A549 (cell line): Measurements from ENCODE around the gene KCNQ5. TPM values are rescaled to one million over a fixed set of nuclear protein-coding genes. Genes with fewer than 3 reads are reported as not detected.

Experiments used
- ATAC-seq, 2 experiments: fragments of 200-7000 bp in 1 of 2; fragments of >200 bp in 1 of 2; cut with Nextera tagmentation in 1 of 2; cut with Tn5 transposase in 1 of 2; 3 replicates each; pipeline versions ENCODE4 v1.8.0 to v1.9.1; 2018 to 2020; ENCODE audit warnings: mild to moderate bottlenecking in 1 of 2, moderate library complexity in 1 of 2
- CTCF ChIA-PET: fragments of 300-600 bp; sonication (Branson Sonifier 250); formaldehyde crosslinking; extraction: SDS; loops from one replicate; lab custom pipeline; 2021; ENCODE audit warnings: antibody characterized with exemption, inconsistent platforms; lab: Yijun Ruan, JAX
- POLR2A ChIA-PET: fragments of 350-600 bp; formaldehyde crosslinking; extraction: SDS; loops from one replicate; lab custom pipeline; 2021; ENCODE audit warnings: antibody characterized with exemption, inconsistent platforms; lab: Yijun Ruan, JAX
- DNase-seq, 2 experiments: peaks; one replicate each; pipeline versions ENCODE4 v3.0.0 to v3.0.0-alpha.2; 2011 to 2016; ENCODE audit warnings: low read depth in 1 of 2, low spot score in 1 of 2
- FAIRE-seq: peaks from 2 replicates; lab custom pipeline; 2011; peaks lifted over from hg19 to GRCh38; lab: Jason Lieb, UNC
- H3K27ac ChIP-seq, 2 experiments: fragments of >200 bp; sonication (Bioruptor Twin); formaldehyde crosslinking; 3 replicates each; pipeline ENCODE4 v1.5.1; 2016 to 2017
- H3K4me1 ChIP-seq: fragments of >200 bp; sonication (Bioruptor Twin); formaldehyde crosslinking; 3 replicates; pipeline ENCODE4 v1.6.1; 2016
- H3K4me2 ChIP-seq: fragments of >200 bp; sonication (Bioruptor Twin); formaldehyde crosslinking; 3 replicates; pipeline ENCODE4 v1.6.1; 2016
- H3K4me3 ChIP-seq: fragments of >200 bp; sonication (Bioruptor Twin); formaldehyde crosslinking; 3 replicates; pipeline ENCODE4 v1.5.1; 2016
- H3K9me3 ChIP-seq: fragments of >200 bp; sonication (Bioruptor Twin); formaldehyde crosslinking; 3 replicates; pipeline ENCODE4 v1.6.1; 2016
- BCL3 ChIP-seq: fragments of >200 bp; sonication (Bioruptor Twin); formaldehyde crosslinking; IDR thresholded peaks from 3 replicates; pipeline ENCODE4 v1.6.1; 2016
- CTCF ChIP-seq: fragments of >200 bp; sonication (Bioruptor Twin); formaldehyde crosslinking; IDR thresholded peaks from 3 replicates; pipeline ENCODE4 v1.5.1; 2016
- EHMT2 ChIP-seq: fragments of 200-600 bp; sonication (generic); IDR thresholded peaks from 2 replicates; pipeline ENCODE4 v1.6.1; 2016; ENCODE audit warnings: antibody characterized with exemption, low read depth, mild to moderate bottlenecking, moderate library complexity
- EP300 ChIP-seq, 2 experiments: fragments of >200 bp; sonication (Bioruptor Twin); formaldehyde crosslinking; IDR thresholded peaks; 2 replicates in 1 of 2; 3 replicates in 1 of 2; pipeline ENCODE4 v1.6.1; 2016 to 2017
- FOSB ChIP-seq: fragments of 250-450 bp; sonication (Bioruptor Pico); IDR thresholded peaks from 2 replicates; pipeline ENCODE4 v1.5.0; 2020; ENCODE audit warnings: mild to moderate bottlenecking, moderate library complexity
- FOSL2 ChIP-seq, 2 experiments: fragments of 450-650 bp in 1 of 2; fragments of >200 bp in 1 of 2; sonication (Bioruptor Twin) in 1 of 2; formaldehyde crosslinking; IDR thresholded peaks; 2 replicates each; pipeline versions ENCODE4 v1.5.0 to v1.6.1; 2016 to 2020; ENCODE audit warnings: mild to moderate bottlenecking in 1 of 2, moderate library complexity in 1 of 2
- HMGXB4 ChIP-seq: fragments of 250-450 bp; sonication (Bioruptor Pico); IDR thresholded peaks from 2 replicates; pipeline ENCODE4 v1.5.0; 2021; ENCODE audit warnings: mild to moderate bottlenecking, moderate library complexity, borderline replicate concordance
- HOXB13 ChIP-seq: fragments of 250-450 bp; sonication (Bioruptor Pico); IDR thresholded peaks from 2 replicates; pipeline ENCODE4 v1.5.0; 2020; ENCODE audit warnings: low read depth, mild to moderate bottlenecking, moderate library complexity
- KDM5A ChIP-seq: fragments of 200-600 bp; sonication (generic); IDR thresholded peaks from 2 replicates; pipeline ENCODE4 v1.6.1; 2016; ENCODE audit warnings: antibody characterized with exemption, mild to moderate bottlenecking
- MAFK ChIP-seq: fragments of 450-650 bp; IDR thresholded peaks from 2 replicates; pipeline ENCODE4 v1.6.1; 2014; ENCODE audit not compliant: partially characterized antibody
- NR3C1 ChIP-seq: fragments of >200 bp; sonication (Bioruptor Twin); formaldehyde crosslinking; IDR thresholded peaks from 3 replicates; pipeline ENCODE4 v1.6.1; 2017
- PBX3 ChIP-seq: IDR thresholded peaks from 2 replicates; pipeline ENCODE4 v1.6.1; 2012
- PHF8 ChIP-seq: fragments of 200-600 bp; sonication (generic); IDR thresholded peaks from 2 replicates; pipeline ENCODE4 v1.6.1; 2016; ENCODE audit warnings: low read depth, mild to moderate bottlenecking, antibody characterized with exemption, moderate library complexity, borderline replicate concordance
- POLR2A ChIP-seq: IDR thresholded peaks from 2 replicates; pipeline ENCODE4 v1.6.1; 2012; ENCODE audit warnings: mild to moderate bottlenecking, low read length
- SREBF2 ChIP-seq: fragments of 450-650 bp; IDR thresholded peaks from 2 replicates; pipeline ENCODE4 v1.6.1; 2014; ENCODE audit warnings: mild to moderate bottlenecking, moderate library complexity
- TP53 ChIP-seq: fragments of 250-450 bp; sonication (Bioruptor Pico); IDR thresholded peaks from 2 replicates; pipeline ENCODE4 v1.5.0; 2021; ENCODE audit warnings: mild to moderate bottlenecking, moderate library complexity
- ZC3H11A ChIP-seq: fragments of 450-650 bp; IDR thresholded peaks from 2 replicates; pipeline ENCODE4 v1.6.1; 2014; ENCODE audit warnings: antibody characterized with exemption, mild to moderate bottlenecking
- ZFP36 ChIP-seq: fragments of 450-650 bp; IDR thresholded peaks from 2 replicates; pipeline ENCODE4 v1.6.1; 2014; ENCODE audit warnings: borderline replicate concordance; ENCODE audit not compliant: partially characterized antibody
- ZNF302 ChIP-seq: fragments of 250-450 bp; sonication (Bioruptor Pico); IDR thresholded peaks from 2 replicates; pipeline ENCODE4 v1.9.0; 2021; ENCODE audit warnings: inconsistent platforms, mild to moderate bottlenecking, moderate library complexity
- ZSCAN20 ChIP-seq: fragments of 250-450 bp; sonication (Bioruptor Pico); IDR thresholded peaks from 2 replicates; pipeline ENCODE4 v1.8.0; 2022; ENCODE audit warnings: mild to moderate bottlenecking, moderate library complexity
- WGBS: methylation state at CpG from one replicate; pipeline ENCODE4 v1.1.6; 2017; ENCODE audit errors: missing lambda C conversion rate; 5-methylcytosine and 5-hydroxymethylcytosine counted together
- polyA plus RNA-seq, 4 experiments: library from polyadenylated mRNA; depleted of rRNA in 3 of 4; stranded (reverse); fragments of >200 nt; fragmentation: RNase III in 1 of 4; extraction: RNeasy Plus Mini Kit Qiagen cat#74134 plus additional on column Dnase treatment in 1 of 4; gene quantifications; 2 replicates in 3 of 4; 3 replicates in 1 of 4; pipeline ENCODE4 v1.2.3, GENCODE V29; 2011 to 2017
- TF ChIP-seq, protein P1 (sequence below): fragments of 200-600 bp; sonication (generic); IDR thresholded peaks from 2 replicates; pipeline ENCODE4 v1.6.1; 2016; ENCODE audit warnings: antibody characterized with exemption, mild to moderate bottlenecking, moderate library complexity

The KCNQ5 gene
- polyA plus RNA-seq, 2 of the 4 experiments (the other 2 are of a cell fraction) = 1.2 to 1.3 TPM

DNA sequence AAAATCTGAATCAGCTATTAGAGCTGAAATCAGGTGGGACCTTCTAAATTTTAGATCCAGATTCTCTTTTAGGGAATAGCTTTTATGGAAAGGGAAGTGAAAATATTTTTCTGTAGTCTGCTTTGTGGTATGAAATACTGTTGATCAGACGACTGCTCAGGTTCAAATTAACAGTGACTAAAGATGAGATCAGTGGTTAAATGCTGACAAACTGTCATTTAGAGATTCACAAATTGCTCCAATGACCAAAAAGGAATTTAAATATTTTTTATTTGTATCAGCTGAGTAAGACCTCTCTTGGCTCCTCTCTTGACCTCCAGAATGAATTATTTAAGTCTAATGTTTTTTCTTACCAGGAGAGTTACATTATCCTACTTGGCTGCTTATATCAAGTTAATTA, 77.3 kb downstream of the KCNQ5 start:
- ChIA-PET POLR2A (no interaction called here), CTCF (no interaction called here)
- ATAC-seq = no peak
- Histone ChIP-seq H3K27ac (no peak overlapping the region), H3K4me2 (no peak overlapping the region), H3K4me1 (no peaks in the 10 kb centered on the region), H3K4me3 (no peak overlapping the region), H3K9me3 (no peaks in the 10 kb centered on the region)
- no peak for FAIRE-seq
- TF ChIP-seq, protein P1, sequence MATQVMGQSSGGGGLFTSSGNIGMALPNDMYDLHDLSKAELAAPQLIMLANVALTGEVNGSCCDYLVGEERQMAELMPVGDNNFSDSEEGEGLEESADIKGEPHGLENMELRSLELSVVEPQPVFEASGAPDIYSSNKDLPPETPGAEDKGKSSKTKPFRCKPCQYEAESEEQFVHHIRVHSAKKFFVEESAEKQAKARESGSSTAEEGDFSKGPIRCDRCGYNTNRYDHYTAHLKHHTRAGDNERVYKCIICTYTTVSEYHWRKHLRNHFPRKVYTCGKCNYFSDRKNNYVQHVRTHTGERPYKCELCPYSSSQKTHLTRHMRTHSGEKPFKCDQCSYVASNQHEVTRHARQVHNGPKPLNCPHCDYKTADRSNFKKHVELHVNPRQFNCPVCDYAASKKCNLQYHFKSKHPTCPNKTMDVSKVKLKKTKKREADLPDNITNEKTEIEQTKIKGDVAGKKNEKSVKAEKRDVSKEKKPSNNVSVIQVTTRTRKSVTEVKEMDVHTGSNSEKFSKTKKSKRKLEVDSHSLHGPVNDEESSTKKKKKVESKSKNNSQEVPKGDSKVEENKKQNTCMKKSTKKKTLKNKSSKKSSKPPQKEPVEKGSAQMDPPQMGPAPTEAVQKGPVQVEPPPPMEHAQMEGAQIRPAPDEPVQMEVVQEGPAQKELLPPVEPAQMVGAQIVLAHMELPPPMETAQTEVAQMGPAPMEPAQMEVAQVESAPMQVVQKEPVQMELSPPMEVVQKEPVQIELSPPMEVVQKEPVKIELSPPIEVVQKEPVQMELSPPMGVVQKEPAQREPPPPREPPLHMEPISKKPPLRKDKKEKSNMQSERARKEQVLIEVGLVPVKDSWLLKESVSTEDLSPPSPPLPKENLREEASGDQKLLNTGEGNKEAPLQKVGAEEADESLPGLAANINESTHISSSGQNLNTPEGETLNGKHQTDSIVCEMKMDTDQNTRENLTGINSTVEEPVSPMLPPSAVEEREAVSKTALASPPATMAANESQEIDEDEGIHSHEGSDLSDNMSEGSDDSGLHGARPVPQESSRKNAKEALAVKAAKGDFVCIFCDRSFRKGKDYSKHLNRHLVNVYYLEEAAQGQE = no peak
- TF ChIP-seq FOSB (CRISPR knock-in tag) (no peak), HOXB13 (CRISPR knock-in tag) (no peak), TP53 (no peak)
- DNase-seq = no peak
- 29% methylated on average over 1 of the region's 1 CpG for WGBS

GRCh38 chr6:72702421-72702820, 80.6 kb downstream of the KCNQ5 start:
- POLR2A ChIA-PET = no interaction called here
- DNase-seq = no peak
- no peaks in the 10 kb centered on the region for H3K9me3 ChIP-seq
- no peak for TF ChIP-seq PHF8
- no peak for TF ChIP-seq SREBF2
- no peak for TF ChIP-seq EP300 (IDR thresholded peaks at IDR 0.05)
- no peak for TF ChIP-seq ZNF302
- no peak for TF ChIP-seq FOSL2 (IDR thresholded peaks at IDR 0.05)
- no peak for TF ChIP-seq FOSL2 (CRISPR knock-in tag; IDR thresholded peaks at IDR 0.05)
- TF ChIP-seq, all 56 proteins: peak for 0
- CTCF ChIA-PET = no interaction called here
- no peak overlapping the region for H3K27ac ChIP-seq
- H3K4me3 ChIP-seq = no peak overlapping the region
- FAIRE-seq (no peak), ATAC-seq (no peak)
- H3K4me1 ChIP-seq = no peaks in the 10 kb centered on the region
- H3K4me2 ChIP-seq = no peak overlapping the region
- 59% methylated on average over 3 of the region's 3 CpGs for WGBS

- Histone ChIP-seq H3K4me1 (no peaks in the 10 kb centered on the region), H3K4me2 (no peak overlapping the region), H3K9me3 (no peaks in the 10 kb centered on the region), H3K4me3 (no peak overlapping the region), H3K27ac (no peak overlapping the region)
- TF ChIP-seq HMGXB4 (CRISPR knock-in tag) (no peak), ZFP36 (no peak), CTCF (no peak), EHMT2 (no peak), ZC3H11A (no peak), NR3C1 (no peak), MAFK (no peak), ZSCAN20 (CRISPR knock-in tag) (no peak), ZNF302 (no peak), BCL3 (no peak), FOSL2 (IDR thresholded peaks at IDR 0.05) (no peak), FOSL2 (CRISPR knock-in tag; IDR thresholded peaks at IDR 0.05) (no peak), KDM5A (no peak), POLR2A (no peak), PBX3 (no peak), PHF8 (no peak)
- ChIA-PET POLR2A (no interaction called here), CTCF (no interaction called here)
- ATAC-seq = no peak
- 36% methylated on average over 2 of the region's 2 CpGs for WGBS
- no peak for DNase-seq
- FAIRE-seq = no peak
Observed at GRCh38 chr6:72703093-72703492, 81.2 kb downstream of the KCNQ5 start.
